ENCODE data around the gene U2AF2.

DNA sequence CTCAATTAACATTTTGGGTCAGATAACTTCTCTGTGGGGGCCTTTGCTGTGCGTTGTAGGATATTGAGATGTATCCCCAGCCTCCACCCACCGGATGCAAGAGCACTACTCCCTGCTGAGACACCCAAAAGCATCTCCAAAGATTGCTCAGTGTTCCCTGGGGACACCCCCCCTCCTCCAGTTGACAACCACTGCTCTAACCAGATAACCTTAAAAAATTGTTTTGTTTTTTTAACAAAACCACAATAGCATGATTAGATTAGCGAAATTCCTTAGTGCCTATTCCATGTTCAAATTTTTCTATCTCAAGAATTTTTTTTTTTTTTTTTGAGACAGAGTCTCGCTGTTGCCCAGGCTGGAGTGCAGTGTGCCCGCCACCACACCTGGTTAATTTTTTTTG is 17.6 kb downstream of the U2AF2 start:
- TF ChIP-seq, protein P1, sequence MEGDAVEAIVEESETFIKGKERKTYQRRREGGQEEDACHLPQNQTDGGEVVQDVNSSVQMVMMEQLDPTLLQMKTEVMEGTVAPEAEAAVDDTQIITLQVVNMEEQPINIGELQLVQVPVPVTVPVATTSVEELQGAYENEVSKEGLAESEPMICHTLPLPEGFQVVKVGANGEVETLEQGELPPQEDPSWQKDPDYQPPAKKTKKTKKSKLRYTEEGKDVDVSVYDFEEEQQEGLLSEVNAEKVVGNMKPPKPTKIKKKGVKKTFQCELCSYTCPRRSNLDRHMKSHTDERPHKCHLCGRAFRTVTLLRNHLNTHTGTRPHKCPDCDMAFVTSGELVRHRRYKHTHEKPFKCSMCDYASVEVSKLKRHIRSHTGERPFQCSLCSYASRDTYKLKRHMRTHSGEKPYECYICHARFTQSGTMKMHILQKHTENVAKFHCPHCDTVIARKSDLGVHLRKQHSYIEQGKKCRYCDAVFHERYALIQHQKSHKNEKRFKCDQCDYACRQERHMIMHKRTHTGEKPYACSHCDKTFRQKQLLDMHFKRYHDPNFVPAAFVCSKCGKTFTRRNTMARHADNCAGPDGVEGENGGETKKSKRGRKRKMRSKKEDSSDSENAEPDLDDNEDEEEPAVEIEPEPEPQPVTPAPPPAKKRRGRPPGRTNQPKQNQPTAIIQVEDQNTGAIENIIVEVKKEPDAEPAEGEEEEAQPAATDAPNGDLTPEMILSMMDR (IDR thresholded peaks at IDR 0.05): no peak
- TF ChIP-seq POLR2A (IDR thresholded peaks at IDR 0.05): no peak

Measured in vagina (tissue), 2 donors.